CD14-positive monocyte (primary cell): ENCODE data around the gene TIAM2. TPM values are rescaled to one million over a fixed set of nuclear protein-coding genes. Genes with fewer than 3 reads are reported as not detected.

ENCODE experiments used
- DNase-seq, 3 donors: peaks; one replicate each; pipeline ENCODE4 v3.0.0-alpha.2; 2011 to 2022
- H2AFZ ChIP-seq: 2 replicates; pipeline ENCODE4 v1.6.0; 2012; ENCODE audit warnings: mild to moderate bottlenecking, low read depth, low read length, inconsistent platforms; ENCODE audit not compliant: insufficient read depth, poor library complexity, severe bottlenecking
- H3K27ac ChIP-seq, 2 donors: 1 replicate in 1 of 2; 2 replicates in 1 of 2; pipeline ENCODE4 v1.5.1; 2012 to 2013; ENCODE audit warnings: low read length in 2 of 2, control low read depth in 1 of 2, inconsistent platforms in 1 of 2, low read depth in 1 of 2, mild to moderate bottlenecking in 1 of 2
- H3K27me3 ChIP-seq, 2 donors: one replicate each; pipeline versions ENCODE4 v1.6.0 to v1.6.1; 2011 to 2013; ENCODE audit warnings: low read length in 2 of 2; ENCODE audit not compliant: control insufficient read depth in 2 of 2, insufficient read depth in 2 of 2
- H3K36me3 ChIP-seq, 2 donors: replicated peaks in 1 of 2; 1 replicate in 1 of 2; 2 replicates in 1 of 2; pipeline versions ENCODE4 v1.5.1 to v1.6.1; 2012 to 2013; ENCODE audit warnings: low read length in 2 of 2, control low read depth in 1 of 2, inconsistent platforms in 1 of 2, mild to moderate bottlenecking in 1 of 2; ENCODE audit not compliant: insufficient read depth in 2 of 2, control insufficient read depth in 1 of 2
- H3K4me1 ChIP-seq, 2 donors: 1 replicate in 1 of 2; 2 replicates in 1 of 2; pipeline versions ENCODE4 v1.5.1 to v1.6.1; 2012 to 2013; ENCODE audit warnings: low read length in 2 of 2, control low read depth in 1 of 2, inconsistent platforms in 1 of 2, mild to moderate bottlenecking in 1 of 2, moderate library complexity in 1 of 2; ENCODE audit not compliant: insufficient read depth in 2 of 2, control insufficient read depth in 1 of 2
- H3K4me2 ChIP-seq: replicated peaks from 2 replicates; pipeline ENCODE3; 2012; ENCODE audit warnings: low read length, moderate library complexity, mild to moderate bottlenecking; ENCODE audit not compliant: poor library complexity, severe bottlenecking; ENCODE audit errors: extremely low read depth
- H3K4me3 ChIP-seq, 3 experiments: fragments of 200-600 bp in 1 of 3; sonication (generic) in 1 of 3; replicated peaks in 1 of 3; 1 replicate in 2 of 3; 2 replicates in 1 of 3; pipeline ENCODE4 v1.5.1; 2011 to 2013; ENCODE audit warnings: low read length in 3 of 3, mild to moderate bottlenecking in 3 of 3, control low read depth in 2 of 3, low read depth in 2 of 3, inconsistent platforms in 1 of 3, moderate library complexity in 1 of 3
- H3K79me2 ChIP-seq: 2 replicates; pipeline ENCODE4 v1.6.0; 2012; ENCODE audit warnings: mild to moderate bottlenecking, control low read depth, inconsistent platforms, low read length, moderate library complexity; ENCODE audit not compliant: insufficient read depth
- H3K9ac ChIP-seq: 2 replicates; pipeline ENCODE4 v1.6.0; 2017; ENCODE audit warnings: low read length, mild to moderate bottlenecking; ENCODE audit not compliant: insufficient read depth, poor library complexity, severe bottlenecking
- H3K9me3 ChIP-seq, 2 donors: replicated peaks in 1 of 2; 1 replicate in 1 of 2; 2 replicates in 1 of 2; pipeline versions ENCODE4 v1.5.1 to v1.6.1; 2012 to 2013; ENCODE audit warnings: low read length in 2 of 2, control low read depth in 1 of 2; ENCODE audit not compliant: control insufficient read depth in 1 of 2, insufficient read depth in 1 of 2
- H4K20me1 ChIP-seq: 2 replicates; pipeline ENCODE4 v1.6.0; 2012; ENCODE audit warnings: mild to moderate bottlenecking, low read length, control low read depth, moderate library complexity; ENCODE audit not compliant: insufficient read depth
- H3K27ac Mint-ChIP-seq, 7 donors: one replicate each; pipeline ENCODE4 v1.8.0; 2020; ENCODE audit warnings: mild to moderate bottlenecking in 7 of 7, mixed read lengths in 7 of 7, moderate library complexity in 6 of 7, inconsistent platforms in 2 of 7
- H3K27me3 Mint-ChIP-seq, 3 donors: one replicate each; pipeline ENCODE4 v1.8.0; 2021 to 2022; ENCODE audit warnings: low read depth in 3 of 3, mild to moderate bottlenecking in 3 of 3, mixed read lengths in 3 of 3, moderate library complexity in 3 of 3, inconsistent platforms in 1 of 3
- H3K36me3 Mint-ChIP-seq, 2 donors: one replicate each; pipeline ENCODE4 v1.8.0; 2020; ENCODE audit warnings: mixed read lengths in 2 of 2, inconsistent platforms in 1 of 2, mild to moderate bottlenecking in 1 of 2
- H3K4me1 Mint-ChIP-seq: one replicate; pipeline ENCODE4 v1.8.0; 2020; ENCODE audit warnings: mild to moderate bottlenecking, mixed read lengths
- H3K4me3 Mint-ChIP-seq, 2 donors: one replicate each; pipeline ENCODE4 v1.8.0; 2020; ENCODE audit warnings: mild to moderate bottlenecking in 2 of 2, mixed read lengths in 2 of 2, moderate library complexity in 1 of 2
- H3K9me3 Mint-ChIP-seq, 7 donors: one replicate each; pipeline ENCODE4 v1.8.0; 2020 to 2022; ENCODE audit warnings: mixed read lengths in 7 of 7, mild to moderate bottlenecking in 6 of 7, moderate library complexity in 6 of 7, inconsistent platforms in 2 of 7
- CTCF ChIP-seq: fragments of 200-600 bp; IDR thresholded peaks from one replicate; pipeline ENCODE4 v1.8.0; 2022; ENCODE audit warnings: antibody characterized with exemption, mild to moderate bottlenecking
- WGBS: methylation state at CpG from one replicate; pipeline ENCODE4 v1.1.5; 2013; ENCODE audit warnings: missing lambda C conversion rate; ENCODE audit not compliant: insufficient coverage; 5-methylcytosine and 5-hydroxymethylcytosine counted together
- intact Hi-C, 2 donors: fragments of 100-400 bp; cut with micrococcal nuclease; formaldehyde crosslinking; loops; one replicate each; pipeline versions ENCODE4 v1.15.0 to v1.15.1; 2023
- polyA plus RNA-seq, 3 donors: library from polyadenylated mRNA; depleted of rRNA in 1 of 3; unstranded in 2 of 3; stranded (reverse) in 1 of 3; fragments of 300-500 nt in 2 of 3; fragments of >200 nt in 1 of 3; fragmentation: Illumina TruSeq in 2 of 3; gene quantifications; 1 replicate in 2 of 3; 2 replicates in 1 of 3; pipeline ENCODE4 v1.2.3, GENCODE V29; 2012 to 2021

Gene TIAM2
- polyA plus RNA-seq, 3 donors = 0.25 to 4.2 (median 0.67) TPM

GRCh38 chr6:155154158-155154830 lies 159.2 kb downstream of the TIAM2 start:
- H3K9me3 Mint-ChIP-seq = peaks cover 0 to 2% (median 0%) of the 10 kb centered on the region in 7 donors
- Histone ChIP-seq H3K36me3 (no peaks in the 10 kb centered on the region), H3K9ac (no peak overlapping the region), H3K79me2 (no peaks in the 10 kb centered on the region), H3K4me3 (no peak overlapping the region), H3K27me3 (no peaks in the 10 kb centered on the region), H3K4me2 (no peak overlapping the region), H3K27ac (no peak overlapping the region), H3K4me1 (peaks cover 2 to 9% of the 10 kb centered on the region in 2 donors), H2AFZ (no peak overlapping the region), H4K20me1 (no peaks in the 10 kb centered on the region), H3K9me3 (no peaks in the 10 kb centered on the region)
- no peak for TF ChIP-seq CTCF
- peaks cover 12% of the 10 kb centered on the region for H3K4me1 Mint-ChIP-seq
- intact Hi-C loops = no loop called here
- H3K27ac Mint-ChIP-seq = peak overlapping the region in 3 of 7 donors; percentile 12 to 64 (median 33)
- no peak overlapping the region for H3K4me3 Mint-ChIP-seq
- H3K27me3 Mint-ChIP-seq = no peaks in the 10 kb centered on the region
- 47% methylated on average over 6 of the region's 11 CpGs for WGBS
- no peak for DNase-seq
- H3K36me3 Mint-ChIP-seq = no peaks in the 10 kb centered on the region

GRCh38 chr6:155155787-155156447 lies 160.8 kb downstream of the TIAM2 start:
- Mint-ChIP-seq H3K27me3 (peaks cover 0 to 2% (median 0%) of the 10 kb centered on the region in 3 donors), H3K27ac (peak overlapping the region in 1 of 7 donors; percentile 27), H3K9me3 (peaks cover 0 to 2% (median 0%) of the 10 kb centered on the region in 7 donors), H3K36me3 (no peaks in the 10 kb centered on the region), H3K4me3 (peak overlapping the region in 1 of 2 donors; percentile 7), H3K4me1 (peaks cover 12% of the 10 kb centered on the region)
- H3K9ac ChIP-seq = no peak overlapping the region
- H4K20me1 ChIP-seq = no peaks in the 10 kb centered on the region
- H3K79me2 ChIP-seq = no peaks in the 10 kb centered on the region
- no peak overlapping the region for H2AFZ ChIP-seq
- intact Hi-C loops = no loop called here
- H3K4me3 ChIP-seq = no peak overlapping the region
- H3K27me3 ChIP-seq = no peaks in the 10 kb centered on the region
- DNase-seq = no peak
- H3K36me3 ChIP-seq = no peaks in the 10 kb centered on the region
- no peak overlapping the region for H3K4me2 ChIP-seq
- H3K4me1 ChIP-seq = peaks cover 2 to 9% of the 10 kb centered on the region in 2 donors
- no peak for TF ChIP-seq CTCF
- H3K9me3 ChIP-seq = no peaks in the 10 kb centered on the region
- H3K27ac ChIP-seq = no peak overlapping the region
- 100% methylated on average over 7 of the region's 10 CpGs for WGBS
